HepG2 (cell line): ENCODE measurements around the gene COL26A1. TPM values are rescaled to one million over a fixed set of nuclear protein-coding genes. Genes with fewer than 3 reads are reported as not detected.
A peak's percentile ranks its signal among the peaks of the same experiment; 100 is the strongest.

Source experiments
- AHDC1 ChIP-seq: sonication (generic); formaldehyde crosslinking; IDR thresholded peaks from 2 replicates; pipeline ENCODE4 v1.5.1; 2020; ENCODE audit warnings: mild to moderate bottlenecking, missing genetic modification reagents, borderline replicate concordance
- BRD4 ChIP-seq: sonication (generic); formaldehyde crosslinking; IDR thresholded peaks from 2 replicates; pipeline ENCODE4 v1.4.0; 2020; ENCODE audit warnings: missing genetic modification reagents
- CEBPG ChIP-seq: IDR thresholded peaks from 2 replicates; pipeline ENCODE4 v1.6.1; 2016
- HIVEP1 ChIP-seq: sonication (generic); formaldehyde crosslinking; IDR thresholded peaks from 2 replicates; pipeline ENCODE4 v1.4.0; 2020; ENCODE audit warnings: mild to moderate bottlenecking, missing genetic modification reagents
- REXO4 ChIP-seq: sonication (generic); formaldehyde crosslinking; IDR thresholded peaks from 2 replicates; pipeline ENCODE4 v1.8.0; 2022; ENCODE audit warnings: missing genetic modification reagents, mild to moderate bottlenecking, borderline replicate concordance
- SMC3 ChIP-seq: IDR thresholded peaks from 2 replicates; pipeline ENCODE4 v1.6.1; 2011; ENCODE audit warnings: low read length, improper control_type of control experiment
- ZBTB34 ChIP-seq: sonication (generic); formaldehyde crosslinking; IDR thresholded peaks from 2 replicates; pipeline ENCODE4 v1.8.0; 2022; ENCODE audit warnings: mild to moderate bottlenecking, missing genetic modification reagents
- ZFX ChIP-seq: sonication (generic); formaldehyde crosslinking; IDR thresholded peaks from 2 replicates; pipeline ENCODE4 v1.4.0; 2020; ENCODE audit warnings: mild to moderate bottlenecking, low read depth, missing genetic modification reagents, moderate library complexity
- ZFY ChIP-seq: sonication (generic); formaldehyde crosslinking; IDR thresholded peaks from 2 replicates; pipeline ENCODE4 v1.4.0; 2020; ENCODE audit warnings: missing genetic modification reagents
- ZNF589 ChIP-seq: sonication (generic); formaldehyde crosslinking; conservative IDR thresholded peaks from 2 replicates; pipeline ENCODE4 v1.8.0; 2022; ENCODE audit warnings: mild to moderate bottlenecking, moderate library complexity, missing genetic modification reagents
- ZNF615 ChIP-seq: sonication (generic); formaldehyde crosslinking; IDR thresholded peaks from 2 replicates; pipeline ENCODE4 v1.5.0; 2020; ENCODE audit warnings: mild to moderate bottlenecking, missing genetic modification reagents, borderline replicate concordance
- ZNF619 ChIP-seq: sonication (generic); formaldehyde crosslinking; IDR thresholded peaks from 2 replicates; pipeline ENCODE4 v1.4.0; 2020; ENCODE audit warnings: mild to moderate bottlenecking, missing genetic modification reagents
- ZNF687 ChIP-seq: sonication (generic); formaldehyde crosslinking; IDR thresholded peaks from 2 replicates; pipeline ENCODE4 v1.5.1; 2020; ENCODE audit warnings: mild to moderate bottlenecking, missing genetic modification reagents, moderate library complexity
- ZNF768 ChIP-seq: sonication (generic); formaldehyde crosslinking; IDR thresholded peaks from 2 replicates; pipeline ENCODE4 v1.4.0; 2020; ENCODE audit warnings: missing genetic modification reagents
- ZNF775 ChIP-seq: sonication (generic); formaldehyde crosslinking; IDR thresholded peaks from 2 replicates; pipeline ENCODE4 v1.4.0; 2020; ENCODE audit warnings: missing genetic modification reagents, mild to moderate bottlenecking, moderate library complexity, borderline replicate concordance
- ZNF83 ChIP-seq: sonication (generic); formaldehyde crosslinking; IDR thresholded peaks from 2 replicates; pipeline ENCODE4 v1.4.0; 2020; ENCODE audit warnings: missing genetic modification reagents, mild to moderate bottlenecking, borderline replicate concordance
- polyA plus RNA-seq, 8 experiments: library from polyadenylated mRNA; depleted of rRNA in 3 of 8; stranded (reverse) in 7 of 8; unstranded in 1 of 8; fragments of >200 nt; fragmentation: Illumina TruSeq in 4 of 8; extraction: Trizol in 4 of 8; gene quantifications; 2 replicates each; pipeline versions ENCODE4 v1.2.1 to v1.2.3, GENCODE V29; 2011 to 2016; ENCODE audit warnings: low read depth in 4 of 8, missing spikeins in 1 of 8, mixed read lengths in 1 of 8; ENCODE audit not compliant: insufficient read depth in 1 of 8
- total RNA-seq, 5 experiments: library from RNA; depleted of rRNA; stranded (reverse); fragments of >200 nt; fragmentation: Illumina TruSeq; extraction: Trizol; gene quantifications; 2 replicates each; pipeline ENCODE4 v1.2.3, GENCODE V29; 2016; ENCODE audit warnings: low read depth in 1 of 5

Gene COL26A1
- total and polyA plus RNA-seq, 2 of the 13 experiments (the other 11 are each of a cell fraction or from before 2014, with no cell fraction given) = 7.8 to 9.2 TPM

GRCh38 chr7:101598986-101599771, 236.5 kb downstream of the COL26A1 start (continued):
- TF ChIP-seq AHDC1 (CRISPR knock-in tag) (no peak), ZNF775 (CRISPR knock-in tag) (no peak), ZNF768 (CRISPR knock-in tag) (0 out of 2 replicates have a peak, but pooled peaks have one; percentile 13), ZNF615 (0 out of 2 replicates have a peak, but pooled peaks have one; percentile 6), ZNF687 (0 out of 2 replicates have a peak, but pooled peaks have one; percentile 35), ZNF619 (CRISPR knock-in tag) (peak; percentile 17; the same call in 1 of the 2 replicates), ZFX (CRISPR knock-in tag) (peak; percentile 3; the same call in 1 of the 2 replicates), SMC3 (no peak), HIVEP1 (CRISPR knock-in tag) (no peak), CEBPG (CRISPR knock-in tag) (no peak), ZFY (CRISPR knock-in tag) (peak; percentile 10; the same call in 1 of the 2 replicates), ZNF83 (CRISPR knock-in tag) (no peak), REXO4 (CRISPR knock-in tag) (no peak), BRD4 (CRISPR knock-in tag) (0 out of 2 replicates have a peak, but pooled peaks have one; percentile 17), ZNF589 (CRISPR knock-in tag) (no peak), ZBTB34 (no peak)
